IPS-20b (cell line): ENCODE measurements around the gene KLHL30.

ENCODE experiments used
- H3K27ac ChIP-seq: one replicate; pipeline ENCODE4 v1.5.1; 2013; ENCODE audit warnings: low read length
- H3K27me3 ChIP-seq: 2 replicates; pipeline ENCODE4 v1.6.1; 2013; ENCODE audit warnings: mild to moderate bottlenecking, low read length, inconsistent platforms; ENCODE audit not compliant: insufficient read depth
- H3K36me3 ChIP-seq: 2 replicates; pipeline ENCODE4 v1.6.1; 2013; ENCODE audit warnings: low read depth, mild to moderate bottlenecking, inconsistent platforms, low read length, moderate library complexity; ENCODE audit not compliant: insufficient read depth
- H3K4me1 ChIP-seq: 2 replicates; pipeline ENCODE4 v1.6.1; 2013; ENCODE audit warnings: mild to moderate bottlenecking, control low read depth, inconsistent platforms, low read length, moderate library complexity; ENCODE audit not compliant: insufficient read depth
- H3K4me3 ChIP-seq: 2 replicates; pipeline ENCODE4 v1.5.1; 2013; ENCODE audit warnings: mild to moderate bottlenecking, low read length, inconsistent platforms
- H3K9ac ChIP-seq: 2 replicates; pipeline ENCODE4 v1.6.1; 2013; ENCODE audit warnings: low read depth, mild to moderate bottlenecking, inconsistent platforms, low read length, moderate library complexity
- H3K9me3 ChIP-seq: 2 replicates; pipeline ENCODE4 v1.6.1; 2013; ENCODE audit warnings: mild to moderate bottlenecking, low read depth, low read length, inconsistent platforms; ENCODE audit not compliant: insufficient read depth

Gene KLHL30

DNA sequence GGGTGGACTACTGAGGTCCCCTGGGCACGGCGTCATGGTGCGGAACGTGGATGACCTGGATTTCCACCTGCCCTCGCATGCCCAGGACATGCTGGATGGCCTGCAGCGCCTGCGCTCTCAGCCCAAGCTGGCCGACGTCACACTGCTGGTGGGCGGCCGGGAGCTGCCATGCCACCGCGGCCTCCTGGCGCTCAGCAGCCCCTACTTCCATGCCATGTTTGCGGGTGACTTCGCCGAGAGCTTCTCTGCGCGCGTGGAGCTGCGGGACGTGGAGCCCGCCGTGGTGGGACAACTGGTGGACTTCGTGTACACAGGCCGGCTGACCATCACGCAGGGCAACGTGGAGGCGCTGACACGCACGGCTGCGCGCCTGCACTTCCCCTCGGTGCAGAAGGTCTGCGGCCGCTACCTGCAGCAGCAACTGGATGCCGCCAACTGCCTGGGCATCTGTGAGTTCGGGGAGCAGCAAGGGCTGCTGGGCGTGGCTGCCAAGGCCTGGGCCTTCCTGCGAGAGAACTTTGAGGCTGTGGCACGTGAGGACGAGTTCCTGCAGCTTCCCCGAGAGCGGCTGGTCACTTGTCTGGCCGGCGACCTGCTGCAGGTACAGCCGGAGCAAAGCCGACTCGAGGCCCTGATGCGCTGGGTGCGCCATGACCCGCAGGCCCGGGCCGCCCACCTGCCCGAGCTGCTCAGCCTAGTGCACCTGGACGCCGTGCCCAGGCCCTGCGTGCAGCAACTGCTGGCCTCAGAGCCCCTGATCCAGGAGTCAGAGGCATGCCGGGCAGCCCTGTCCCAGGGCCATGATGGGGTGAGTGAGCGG lies 2.5 kb downstream of the KLHL30 start:
- Histone ChIP-seq H3K9ac (no peak overlapping the region), H3K36me3 (no peaks in the 10 kb centered on the region), H3K9me3 (no peaks in the 10 kb centered on the region), H3K27ac (no peak overlapping the region), H3K27me3 (no peaks in the 10 kb centered on the region), H3K4me3 (no peak overlapping the region), H3K4me1 (no peaks in the 10 kb centered on the region)

DNA sequence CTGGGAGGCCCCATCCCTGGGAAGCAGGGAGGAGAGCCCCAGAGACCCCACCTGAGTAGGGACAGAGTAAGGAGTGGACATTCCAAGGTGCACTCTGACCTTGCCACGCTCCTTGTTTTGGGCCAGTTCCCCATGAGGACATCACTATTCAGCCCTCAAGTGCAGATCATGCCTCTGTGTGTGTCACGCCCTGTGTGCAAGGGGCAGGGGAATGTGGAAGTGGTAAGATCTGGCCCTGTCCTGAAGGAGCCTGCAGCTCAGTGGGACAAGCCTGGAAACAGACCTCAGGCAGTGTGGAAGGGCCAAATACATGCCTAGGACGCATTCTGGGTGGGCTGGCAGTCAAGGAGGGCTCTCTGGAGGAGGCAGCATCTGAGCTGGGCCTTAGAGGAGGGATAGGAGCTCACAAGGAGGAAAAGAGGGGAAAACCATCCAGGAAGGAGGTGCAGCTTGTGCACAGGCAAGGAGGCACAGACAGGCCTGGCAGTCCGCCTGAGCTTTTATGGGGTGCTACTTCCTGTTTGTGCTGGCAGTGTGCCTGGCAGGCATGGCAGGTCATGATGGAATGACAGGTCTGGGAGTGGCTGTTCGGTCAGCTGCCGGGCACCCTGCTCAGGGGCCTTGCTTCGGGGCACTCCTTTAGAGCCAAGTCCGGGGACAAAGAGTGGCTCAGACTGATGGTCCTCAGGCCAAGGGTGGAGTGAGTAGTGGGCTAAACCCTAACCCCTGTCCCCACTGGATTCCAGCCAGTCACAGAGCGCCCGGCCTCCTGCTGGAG lies 3.3 kb downstream of the KLHL30 start:
- H3K4me1 ChIP-seq = no peaks in the 10 kb centered on the region
- no peak overlapping the region for H3K27ac ChIP-seq
- H3K4me3 ChIP-seq = no peak overlapping the region
- H3K9me3 ChIP-seq = no peaks in the 10 kb centered on the region
- H3K9ac ChIP-seq = no peak overlapping the region
- H3K27me3 ChIP-seq = no peaks in the 10 kb centered on the region
- no peaks in the 10 kb centered on the region for H3K36me3 ChIP-seq

DNA sequence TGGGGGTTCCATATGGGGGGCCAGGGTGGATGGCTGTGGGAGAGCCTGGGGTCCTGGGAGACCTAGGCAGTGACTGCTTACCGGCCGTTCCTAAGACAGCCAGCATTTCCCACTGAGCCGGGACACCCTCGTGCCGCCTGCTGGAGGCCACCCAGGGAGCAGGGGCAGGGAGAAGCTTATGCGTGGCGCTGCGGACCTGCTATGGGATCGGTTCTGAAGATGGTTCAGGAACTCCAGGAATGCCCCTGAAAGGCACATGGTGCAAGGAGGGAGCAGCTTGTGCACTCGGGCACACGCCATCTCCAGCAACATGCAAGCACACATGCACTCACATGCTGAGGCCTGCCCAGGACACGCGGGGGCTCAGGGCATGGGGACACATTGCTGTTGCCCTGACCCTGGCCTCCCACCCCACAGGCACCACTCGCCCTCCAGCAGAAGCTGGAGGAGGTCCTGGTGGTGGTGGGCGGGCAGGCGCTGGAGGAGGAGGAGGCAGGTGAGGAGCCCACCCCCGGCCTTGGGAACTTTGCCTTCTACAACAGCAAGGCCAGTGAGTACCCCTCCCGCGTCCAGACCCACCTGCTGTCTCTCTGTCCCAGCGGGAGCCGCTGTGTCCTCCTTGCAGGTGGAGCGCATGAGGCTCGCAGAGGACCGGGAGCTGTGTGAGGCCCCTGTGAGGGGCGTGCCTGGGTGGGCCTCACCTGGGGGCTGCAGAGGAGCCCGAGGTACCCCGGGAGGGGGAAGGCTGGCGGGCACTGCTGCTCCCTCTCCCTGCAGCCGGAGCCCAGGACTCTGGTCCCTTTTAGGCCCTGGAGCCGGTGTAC lies 4.1 kb downstream of the KLHL30 start:
- no peaks in the 10 kb centered on the region for H3K36me3 ChIP-seq
- no peaks in the 10 kb centered on the region for H3K9me3 ChIP-seq
- no peak overlapping the region for H3K4me3 ChIP-seq
- no peak overlapping the region for H3K9ac ChIP-seq
- H3K4me1 ChIP-seq = no peaks in the 10 kb centered on the region
- no peaks in the 10 kb centered on the region for H3K27me3 ChIP-seq
- H3K27ac ChIP-seq = no peak overlapping the region

DNA sequence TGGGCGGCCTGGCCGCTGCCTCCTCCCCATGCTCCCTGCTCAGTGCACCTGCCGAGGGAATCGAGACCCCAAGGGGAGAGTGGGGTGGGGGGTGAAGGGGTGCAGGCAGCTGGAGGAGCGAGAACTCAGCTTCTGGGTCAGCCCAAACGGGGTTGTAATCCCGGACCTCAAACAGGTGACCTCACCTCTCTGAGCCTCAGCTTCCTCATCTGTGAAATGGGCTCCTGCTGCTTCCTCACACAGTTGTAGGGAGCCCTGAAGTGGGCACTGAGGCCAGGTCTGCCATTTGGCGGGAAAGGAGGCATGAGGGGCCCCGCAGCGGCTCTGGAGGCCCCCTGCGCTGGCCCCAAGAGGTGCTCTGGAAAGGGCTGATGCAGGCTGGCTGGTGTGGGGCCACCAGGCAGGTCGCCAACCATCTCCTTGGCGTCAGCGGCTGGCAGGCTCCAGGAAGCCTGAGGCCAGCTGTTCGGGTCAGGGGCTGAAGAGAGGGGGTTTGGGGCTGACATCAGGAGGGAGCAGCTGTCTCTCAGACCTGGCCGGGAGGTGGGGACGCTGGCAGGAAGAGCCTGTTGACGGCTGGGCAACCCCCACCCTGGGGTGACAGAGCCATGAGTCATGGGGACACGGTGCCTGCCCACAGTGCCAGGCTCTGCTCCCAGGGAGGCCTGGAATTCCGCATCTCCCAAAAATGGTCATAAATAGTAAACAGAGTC lies 4.9 kb downstream of the KLHL30 start:
- Histone ChIP-seq H3K27ac (no peak overlapping the region), H3K4me1 (no peaks in the 10 kb centered on the region), H3K36me3 (no peaks in the 10 kb centered on the region), H3K9ac (no peak overlapping the region), H3K4me3 (no peak overlapping the region), H3K9me3 (no peaks in the 10 kb centered on the region), H3K27me3 (no peaks in the 10 kb centered on the region)

DNA sequence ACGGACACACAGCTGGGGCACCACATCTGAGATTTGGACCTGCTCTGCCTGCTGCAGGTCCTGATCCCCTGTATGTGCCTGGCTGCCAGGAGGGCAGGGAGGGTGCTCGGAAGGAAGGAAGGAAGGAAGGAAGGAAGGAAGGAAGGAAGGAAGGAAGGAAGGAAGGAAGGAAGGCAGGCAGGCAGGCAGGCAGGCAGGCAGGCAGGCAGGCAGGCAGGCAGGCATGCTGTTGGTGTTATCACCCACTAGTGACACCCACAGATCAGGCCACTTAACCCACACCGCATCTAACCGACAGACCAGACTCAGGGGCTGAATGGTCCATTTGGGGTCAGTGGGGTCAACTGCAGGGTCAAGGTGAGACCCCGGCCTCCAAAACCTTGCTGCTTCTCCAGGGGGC lies 5.8 kb downstream of the KLHL30 start:
- no peaks in the 10 kb centered on the region for H3K36me3 ChIP-seq
- no peak overlapping the region for H3K27ac ChIP-seq
- H3K4me3 ChIP-seq = no peak overlapping the region
- H3K9me3 ChIP-seq = no peaks in the 10 kb centered on the region
- H3K27me3 ChIP-seq = no peaks in the 10 kb centered on the region
- H3K9ac ChIP-seq = no peak overlapping the region
- H3K4me1 ChIP-seq = no peaks in the 10 kb centered on the region

DNA sequence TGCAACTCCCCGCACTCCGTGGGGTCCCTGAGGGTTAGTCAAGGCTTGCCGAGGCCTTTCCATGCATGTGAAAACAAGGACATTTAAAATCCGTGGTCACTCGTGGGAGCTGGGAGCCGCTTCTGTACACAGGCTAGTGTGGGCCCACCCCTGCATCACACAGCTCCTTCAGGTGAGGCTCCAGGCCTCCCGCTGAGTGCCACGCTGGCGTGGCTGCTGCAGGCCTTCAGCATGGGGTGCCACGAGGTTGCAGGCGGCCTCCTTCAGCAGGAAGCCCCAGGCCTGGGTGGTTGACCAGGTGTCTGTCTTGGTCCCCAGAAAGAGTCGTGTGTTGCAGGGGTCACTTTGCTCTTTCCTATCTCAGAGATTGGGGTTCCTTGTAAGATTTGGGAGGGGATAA lies 6.6 kb downstream of the KLHL30 start:
- Histone ChIP-seq H3K27ac (no peak overlapping the region), H3K27me3 (no peaks in the 10 kb centered on the region), H3K4me3 (no peak overlapping the region), H3K4me1 (no peaks in the 10 kb centered on the region), H3K36me3 (no peaks in the 10 kb centered on the region), H3K9me3 (no peaks in the 10 kb centered on the region), H3K9ac (no peak overlapping the region)

DNA sequence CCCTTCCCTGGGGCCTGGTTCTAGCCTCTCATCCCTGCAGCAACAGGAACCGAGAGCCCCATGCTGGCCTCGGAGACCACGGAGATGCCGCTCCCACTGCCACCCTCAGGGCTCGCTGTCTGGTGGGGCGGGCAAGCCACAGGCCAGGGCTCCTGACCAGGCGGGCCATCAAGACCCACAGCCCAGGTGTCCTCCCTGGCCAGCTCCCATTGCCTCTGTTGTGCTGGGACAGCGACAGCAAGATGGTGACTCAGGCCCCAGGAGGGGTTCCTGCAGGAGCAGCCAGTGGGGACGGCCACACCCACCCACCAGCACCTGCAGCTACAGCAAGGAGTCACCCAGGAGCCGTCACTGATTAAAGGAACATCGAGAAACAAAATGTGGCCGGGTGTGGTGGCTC lies 7.4 kb downstream of the KLHL30 start:
- Histone ChIP-seq H3K9ac (no peak overlapping the region), H3K27me3 (no peaks in the 10 kb centered on the region), H3K27ac (no peak overlapping the region)

DNA sequence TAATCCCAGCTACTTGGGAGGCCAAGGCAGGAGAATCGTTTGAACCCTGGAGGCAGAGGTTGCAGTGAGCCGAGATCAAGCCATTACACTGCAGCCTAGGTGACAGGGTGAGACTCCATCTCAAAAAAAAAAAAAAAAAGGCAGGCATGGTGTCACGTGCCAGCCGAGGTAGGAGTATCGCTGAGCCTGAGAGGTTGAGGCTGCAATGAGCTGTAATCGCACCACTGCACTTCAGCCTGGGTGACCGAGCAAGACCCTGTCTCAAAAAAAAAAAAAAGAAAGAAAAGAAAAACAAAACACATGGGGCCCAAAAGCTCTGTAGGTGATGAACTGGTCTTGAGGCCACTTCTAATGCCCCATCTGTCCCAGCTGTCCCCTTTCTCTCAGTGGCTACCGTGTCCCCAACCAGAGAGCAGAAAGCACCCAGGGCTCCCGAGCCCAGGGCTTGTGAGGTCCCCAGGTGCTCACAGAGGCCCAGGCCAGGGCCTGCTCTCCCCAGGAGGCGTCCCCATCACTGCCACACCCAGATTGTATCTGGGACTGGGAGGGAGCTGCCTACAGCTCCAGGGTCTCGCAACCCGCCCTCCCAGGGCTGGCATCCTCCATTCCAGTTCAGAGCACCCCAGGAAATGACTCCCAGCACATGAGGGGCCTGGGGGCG lies 8.5 kb downstream of the KLHL30 start:
- no peaks in the 10 kb centered on the region for H3K4me1 ChIP-seq
- H3K9me3 ChIP-seq = no peaks in the 10 kb centered on the region
- H3K27me3 ChIP-seq = no peaks in the 10 kb centered on the region
- no peak overlapping the region for H3K9ac ChIP-seq
- H3K36me3 ChIP-seq = no peaks in the 10 kb centered on the region
- H3K4me3 ChIP-seq = no peak overlapping the region
- H3K27ac ChIP-seq = no peak overlapping the region

More for the DNA sequence above, 7.4 kb downstream of the KLHL30 start:
- H3K4me3 ChIP-seq = no peak overlapping the region
- H3K4me1 ChIP-seq = no peaks in the 10 kb centered on the region
- H3K9me3 ChIP-seq = no peaks in the 10 kb centered on the region
- H3K36me3 ChIP-seq = no peaks in the 10 kb centered on the region

DNA sequence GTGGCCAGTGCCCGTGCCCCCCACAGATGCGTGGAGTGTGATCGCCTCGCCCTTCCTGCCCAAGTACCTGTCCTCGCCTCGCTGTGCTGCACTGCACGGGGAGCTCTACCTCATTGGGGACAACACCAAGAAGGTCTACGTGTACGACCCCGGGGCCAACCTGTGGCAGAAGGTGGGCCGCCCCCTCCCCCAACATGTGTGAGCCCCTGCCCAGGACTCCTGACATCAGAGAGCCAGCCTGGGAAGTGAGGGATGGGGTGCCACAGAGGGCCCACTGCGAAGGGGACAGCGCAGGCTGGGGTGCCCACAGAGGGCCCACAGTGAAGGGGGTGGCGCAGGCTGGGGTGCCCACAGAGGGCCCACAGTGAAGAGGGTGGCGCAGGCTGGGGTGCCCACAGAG lies 10.5 kb downstream of the KLHL30 start:
- H3K9ac ChIP-seq = no peak overlapping the region
- H3K9me3 ChIP-seq = no peaks in the 10 kb centered on the region
- no peaks in the 10 kb centered on the region for H3K27me3 ChIP-seq
- H3K36me3 ChIP-seq = no peaks in the 10 kb centered on the region
- H3K27ac ChIP-seq = no peak overlapping the region
- H3K4me3 ChIP-seq = no peak overlapping the region
- H3K4me1 ChIP-seq = no peaks in the 10 kb centered on the region

DNA sequence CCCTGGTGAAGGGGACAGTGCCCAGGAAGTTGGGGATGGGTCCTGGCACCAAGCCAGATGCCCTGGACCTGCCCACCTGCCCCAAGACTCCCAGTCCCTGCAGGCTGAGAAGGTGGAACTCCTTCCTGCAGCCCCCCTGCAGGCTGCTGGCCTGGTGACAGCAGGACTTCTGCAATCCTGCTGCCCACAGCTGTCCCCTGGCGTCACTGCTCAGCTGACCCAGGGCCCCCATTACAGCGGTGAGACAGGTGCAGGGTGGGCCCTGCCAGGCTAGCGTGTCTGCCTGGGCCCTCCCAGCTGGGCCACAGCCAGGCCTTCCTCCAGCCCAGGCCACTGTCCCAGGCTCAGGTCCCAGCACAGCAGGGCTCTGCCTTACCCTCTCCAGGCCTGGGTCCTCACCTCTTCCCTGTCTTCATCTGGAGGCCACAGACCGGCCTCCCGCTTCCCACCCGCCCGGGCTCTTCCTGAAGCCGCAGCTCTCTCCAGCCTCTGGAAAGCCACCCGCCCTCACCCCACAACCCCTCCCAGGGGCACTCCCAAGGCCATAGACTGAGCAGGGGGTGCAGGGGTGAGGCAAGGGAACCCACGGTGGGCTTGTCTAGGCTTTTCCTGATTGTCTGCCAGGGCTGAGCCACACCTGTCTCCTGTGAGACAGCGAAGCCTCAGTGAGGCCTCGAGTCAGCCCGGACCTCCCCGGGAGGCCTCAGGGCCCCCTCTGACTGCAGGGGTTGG lies 11.5 kb downstream of the KLHL30 start:
- Histone ChIP-seq H3K9me3 (no peaks in the 10 kb centered on the region), H3K4me1 (no peaks in the 10 kb centered on the region), H3K4me3 (no peak overlapping the region), H3K9ac (no peak overlapping the region), H3K27me3 (no peaks in the 10 kb centered on the region), H3K36me3 (no peaks in the 10 kb centered on the region), H3K27ac (no peak overlapping the region)
